ENCODE results near the gene KCNIP1. TPM values are rescaled to one million over a fixed set of nuclear protein-coding genes. Genes with fewer than 3 reads are reported as not detected.

Gene KCNIP1
- total RNA-seq, 1 experiment from 2014 or later = not detected

GRCh38 chr5:170466988-170467707, 36.7 kb upstream of the KCNIP1 start:
- TF ChIP-seq JUND (IDR thresholded peaks at IDR 0.05) = no peak; the same call in 1 of the 2 replicates
- TF ChIP-seq EZH2phosphoT487 (IDR thresholded peaks at IDR 0.05; ENCODE audit: borderline replicate concordance) = no peak
- TF ChIP-seq ZBTB33 (IDR thresholded peaks at IDR 0.05; ENCODE audit: extremely low read depth, insufficient replicate concordance, low read length) = no peak
- TF ChIP-seq FOSL1 (IDR thresholded peaks at IDR 0.05; ENCODE audit: low read depth) = peak; percentile 37; the same call in 1 of the 2 replicates
- TF ChIP-seq MAX (IDR thresholded peaks at IDR 0.05) = no peak
- H3K9me3 ChIP-seq (ENCODE audit: control insufficient read depth in 1 of 2, insufficient read depth in 1 of 2, low read depth in 1 of 2, low read length in 2 of 2) = no peaks in the 10 kb centered on the region
- intact Hi-C loops (cut with micrococcal nuclease) = no loop called here
- H3K36me3 ChIP-seq (ENCODE audit: control insufficient read depth in 1 of 2, insufficient read depth in 2 of 2, low read length in 2 of 2) = no peaks in the 10 kb centered on the region
- no peak overlapping the region for H2AFZ ChIP-seq (ENCODE audit: low read depth, low read length, poor library complexity, severe bottlenecking)
- no peak overlapping the region for H3K4me3 ChIP-seq (replicated peaks in 1 of 2; ENCODE audit: low read depth in 1 of 2, low read length in 2 of 2)
- no peaks in the 10 kb centered on the region for H3K79me2 ChIP-seq (ENCODE audit: insufficient read depth, low read length)
- peak overlapping the region; percentile 28 for H3K4me2 ChIP-seq (ENCODE audit: low read length)
- no peak overlapping the region for H3K9ac ChIP-seq (ENCODE audit: low read length)
- peak; percentile 66 for ATAC-seq
- no peaks in the 10 kb centered on the region for H3K9me2 ChIP-seq (ENCODE audit: insufficient read depth)
- ChIA-PET RAD21 (ENCODE audit: low non-redundant PET in 1 of 2, low total read pairs in 2 of 2, uncharacterized antibody in 2 of 2, unreplicated experiment in 2 of 2) (no interaction called here), POLR2A (interaction anchor here (0.9 kb wide), 1 partner anchor 18 kb away, joined by 3 read pairs; no protein-coding TSS in a partner anchor), CTCF (interaction anchor here (0.7 kb wide), 1 partner anchor 266 kb away, joined by 4 read pairs; no protein-coding TSS in a partner anchor)
- H3K27ac ChIP-seq (ENCODE audit: low read depth, low read length) = no peak overlapping the region
- H3K4me1 ChIP-seq (ENCODE audit: control insufficient read depth in 1 of 2, insufficient read depth in 2 of 2, low read length in 2 of 2) = peaks cover 0 to 9% of the 10 kb centered on the region in 2 experiments; a peak in 1 of 4 replicates
- H4K20me1 ChIP-seq (ENCODE audit: insufficient read depth) = no peaks in the 10 kb centered on the region
- BruUV-seq (replicated peaks) = no TSS peak
- peaks cover 38% of the 10 kb centered on the region for H3K27me3 ChIP-seq (ENCODE audit: insufficient read depth, low read length)
- no peak for DNase-seq (ENCODE audit: low read depth, low spot score)
